ENCODE measurements around the gene PRMT9. TPM values are rescaled to one million over a fixed set of nuclear protein-coding genes. Genes with fewer than 3 reads are reported as not detected.

PRMT9 gene
- total RNA-seq, 1 donor from 2014 or later = 14.8 TPM

GRCh38 chr4:147607471-147607870, 76.5 kb downstream of the PRMT9 start:
- Mint-ChIP-seq H3K4me3 (no peak overlapping the region), H3K4me1 (peaks cover 5% of the 10 kb centered on the region), H3K36me3 (no peaks in the 10 kb centered on the region), H3K27ac (no peak overlapping the region), H3K27me3 (ENCODE audit: low read depth) (no peaks in the 10 kb centered on the region), H3K9me3 (no peaks in the 10 kb centered on the region)
- DNase-seq (ENCODE audit: low spot score in 2 of 2, unreplicated experiment in 2 of 2) = no peak
- no peak for TF ChIP-seq CTCF (IDR thresholded peaks at IDR 0.05; ENCODE audit: unreplicated experiment)

- DNase-seq (ENCODE audit: low spot score in 2 of 2, unreplicated experiment in 2 of 2) = no peak
- Mint-ChIP-seq H3K4me1 (peaks cover 2% of the 10 kb centered on the region), H3K36me3 (no peaks in the 10 kb centered on the region), H3K4me3 (no peak overlapping the region), H3K9me3 (no peaks in the 10 kb centered on the region), H3K27me3 (ENCODE audit: low read depth) (no peaks in the 10 kb centered on the region), H3K27ac (no peak overlapping the region)
- no peak for TF ChIP-seq CTCF (IDR thresholded peaks at IDR 0.05; ENCODE audit: unreplicated experiment)
These were observed 78.5 kb downstream of the PRMT9 start for GRCh38 chr4:147605499-147605898.

GRCh38 chr4:147599769-147600168, 84.2 kb downstream of the PRMT9 start:
- DNase-seq (ENCODE audit: low spot score in 2 of 2, unreplicated experiment in 2 of 2) = no peak
- no peak for TF ChIP-seq CTCF (IDR thresholded peaks at IDR 0.05; ENCODE audit: unreplicated experiment)
- Mint-ChIP-seq H3K4me3 (no peak overlapping the region), H3K36me3 (no peaks in the 10 kb centered on the region), H3K9me3 (no peaks in the 10 kb centered on the region), H3K27me3 (ENCODE audit: low read depth) (no peaks in the 10 kb centered on the region), H3K27ac (no peak overlapping the region), H3K4me1 (peaks cover 20% of the 10 kb centered on the region)

- no peaks in the 10 kb centered on the region for H3K27me3 Mint-ChIP-seq (ENCODE audit: low read depth)
- no peak for DNase-seq (ENCODE audit: low spot score in 2 of 2, unreplicated experiment in 2 of 2)
- H3K9me3 Mint-ChIP-seq = peaks cover 3% of the 10 kb centered on the region
- no peak for TF ChIP-seq CTCF (IDR thresholded peaks at IDR 0.05; ENCODE audit: unreplicated experiment)
- H3K4me3 Mint-ChIP-seq = no peak overlapping the region
- peaks cover 19% of the 10 kb centered on the region for H3K4me1 Mint-ChIP-seq
- H3K27ac Mint-ChIP-seq = no peak overlapping the region
- H3K36me3 Mint-ChIP-seq = peaks cover 3% of the 10 kb centered on the region
These were observed 84.8 kb downstream of the PRMT9 start for GRCh38 chr4:147599206-147599605.

GRCh38 chr4:147597561-147597960, 86.4 kb downstream of the PRMT9 start:
- Mint-ChIP-seq H3K9me3 (peaks cover 13% of the 10 kb centered on the region), H3K27ac (peak overlapping the region; percentile 51), H3K36me3 (peaks cover 10% of the 10 kb centered on the region), H3K27me3 (ENCODE audit: low read depth) (no peaks in the 10 kb centered on the region), H3K4me3 (no peak overlapping the region), H3K4me1 (peaks cover 19% of the 10 kb centered on the region)
- TF ChIP-seq CTCF (IDR thresholded peaks at IDR 0.05; ENCODE audit: unreplicated experiment) = no peak
- DNase-seq (ENCODE audit: low spot score in 2 of 2, unreplicated experiment in 2 of 2) = no peak

- TF ChIP-seq CTCF (IDR thresholded peaks at IDR 0.05; ENCODE audit: unreplicated experiment) = no peak
- no peaks in the 10 kb centered on the region for H3K27me3 Mint-ChIP-seq (ENCODE audit: low read depth)
- peak overlapping the region; percentile 51 for H3K27ac Mint-ChIP-seq
- H3K4me3 Mint-ChIP-seq = no peak overlapping the region
- peaks cover 11% of the 10 kb centered on the region for H3K36me3 Mint-ChIP-seq
- H3K9me3 Mint-ChIP-seq = peaks cover 14% of the 10 kb centered on the region
- DNase-seq (ENCODE audit: low spot score in 2 of 2, unreplicated experiment in 2 of 2) = no peak
- peaks cover 19% of the 10 kb centered on the region for H3K4me1 Mint-ChIP-seq
These were observed 87.0 kb downstream of the PRMT9 start for GRCh38 chr4:147596981-147597380.

All from mesothelial cell of epicardium (in vitro differentiated cells).